ENCODE data around the gene LAMC3.

LAMC3 gene

GRCh38 chr9:131062969-131063368 is 54.0 kb downstream of the LAMC3 start:
- ATAC-seq = no peak
- TF ChIP-seq ZNF8 (CRISPR knock-in tag; IDR thresholded peaks at IDR 0.05) (no peak), TOX (CRISPR knock-in tag; IDR thresholded peaks at IDR 0.05; ENCODE audit: borderline replicate concordance) (no peak), POU6F1 (CRISPR knock-in tag; IDR thresholded peaks at IDR 0.05; ENCODE audit: borderline replicate concordance, low read depth) (no peak), PATZ1 (CRISPR knock-in tag; IDR thresholded peaks at IDR 0.05; ENCODE audit: borderline replicate concordance) (no peak), ZFP3 (CRISPR knock-in tag; IDR thresholded peaks at IDR 0.05) (no peak), CREB5 (CRISPR knock-in tag; IDR thresholded peaks at IDR 0.05; ENCODE audit: low read depth) (no peak), TSHZ2 (CRISPR knock-in tag; IDR thresholded peaks at IDR 0.05) (no peak), ARNTL (CRISPR knock-in tag; IDR thresholded peaks at IDR 0.05; ENCODE audit: borderline replicate concordance, low read depth) (no peak), SNAI2 (CRISPR knock-in tag; IDR thresholded peaks at IDR 0.05) (no peak), CSDC2 (CRISPR knock-in tag; IDR thresholded peaks at IDR 0.05) (no peak), ESRRG (CRISPR knock-in tag; IDR thresholded peaks at IDR 0.05) (no peak), RARB (CRISPR knock-in tag; IDR thresholded peaks at IDR 0.05) (no peak), GLIS3 (CRISPR knock-in tag; IDR thresholded peaks at IDR 0.05) (no peak), CSRNP3 (CRISPR knock-in tag; IDR thresholded peaks at IDR 0.05) (no peak), ZFP30 (CRISPR knock-in tag; IDR thresholded peaks at IDR 0.05) (no peak)

GRCh38 chr9:131065599-131065998 is 56.6 kb downstream of the LAMC3 start:
- no peak for ATAC-seq
- TF ChIP-seq CSRNP3 (CRISPR knock-in tag; IDR thresholded peaks at IDR 0.05) (no peak), ZFP30 (CRISPR knock-in tag; IDR thresholded peaks at IDR 0.05) (no peak), ESRRG (CRISPR knock-in tag; IDR thresholded peaks at IDR 0.05) (no peak)

- TF ChIP-seq TSHZ2 (CRISPR knock-in tag; IDR thresholded peaks at IDR 0.05) = no peak
- no peak for TF ChIP-seq TOX (CRISPR knock-in tag; IDR thresholded peaks at IDR 0.05; ENCODE audit: borderline replicate concordance)
- no peak for TF ChIP-seq BACH2 (CRISPR knock-in tag; IDR thresholded peaks at IDR 0.05; ENCODE audit: borderline replicate concordance)
- no peak for TF ChIP-seq CSDC2 (CRISPR knock-in tag; IDR thresholded peaks at IDR 0.05)
- no peak for TF ChIP-seq ZFP30 (CRISPR knock-in tag; IDR thresholded peaks at IDR 0.05)
- no peak for TF ChIP-seq ZFP3 (CRISPR knock-in tag; IDR thresholded peaks at IDR 0.05)
- no peak for TF ChIP-seq CSRNP3 (CRISPR knock-in tag; IDR thresholded peaks at IDR 0.05)
- no peak; the same call in 2 of the 3 replicates for ATAC-seq
These were observed 58.7 kb downstream of the LAMC3 start for GRCh38 chr9:131067625-131068024.
